DOHH2 (cell line): ENCODE results near the gene KDM5B.

Source experiments
- H3F3A ChIP-seq: fragments of 200-600 bp; sonication (generic), shearing (Covaris generic); 2 replicates; pipeline ENCODE4 v1.6.0; 2016; ENCODE audit warnings: antibody characterized with exemption, mild to moderate bottlenecking; ENCODE audit not compliant: control insufficient read depth, insufficient read depth
- H3K27ac ChIP-seq: fragments of 200-600 bp; sonication (generic); 2 replicates; pipeline ENCODE4 v1.5.1; 2014; ENCODE audit warnings: low read depth, mild to moderate bottlenecking, low read length, moderate library complexity
- H3K27me3 ChIP-seq: fragments of 200-600 bp; sonication (generic); 2 replicates; pipeline ENCODE4 v1.6.1; 2014; ENCODE audit warnings: mild to moderate bottlenecking, low read length, mixed read lengths; ENCODE audit not compliant: control insufficient read depth
- H3K36me3 ChIP-seq: fragments of 200-600 bp; sonication (generic); 2 replicates; pipeline ENCODE4 v1.6.1; 2014; ENCODE audit warnings: mild to moderate bottlenecking, low read length, moderate library complexity, mixed read lengths; ENCODE audit not compliant: control insufficient read depth
- H3K4me1 ChIP-seq: fragments of 200-600 bp; sonication (generic); 2 replicates; pipeline ENCODE4 v1.6.1; 2014; ENCODE audit warnings: mild to moderate bottlenecking, low read length, mixed read lengths; ENCODE audit not compliant: control insufficient read depth
- H3K4me2 ChIP-seq: fragments of 200-600 bp; sonication (generic); 2 replicates; pipeline ENCODE4 v1.6.0; 2014; ENCODE audit warnings: mild to moderate bottlenecking, low read length, moderate library complexity
- H3K4me3 ChIP-seq: fragments of 200-600 bp; sonication (generic); 2 replicates; pipeline ENCODE4 v1.5.1; 2014; ENCODE audit warnings: mild to moderate bottlenecking, low read length, mixed read lengths
- H3K79me2 ChIP-seq: fragments of 200-600 bp; sonication (generic); 2 replicates; pipeline ENCODE4 v1.6.1; 2014; ENCODE audit warnings: mild to moderate bottlenecking, low read length, mixed read lengths; ENCODE audit not compliant: control insufficient read depth
- H3K9me2 ChIP-seq: fragments of 200-600 bp; sonication (generic); replicated peaks from 2 replicates; pipeline ENCODE4 v1.6.1; 2014; ENCODE audit warnings: mild to moderate bottlenecking, low read length, mixed read lengths; ENCODE audit not compliant: control insufficient read depth
- H3K9me3 ChIP-seq: fragments of 200-600 bp; sonication (generic); 2 replicates; pipeline ENCODE4 v1.6.1; 2014; ENCODE audit warnings: antibody characterized with exemption, low read length, mixed read lengths; ENCODE audit not compliant: control insufficient read depth, insufficient read depth
- H4K20me1 ChIP-seq: fragments of 200-600 bp; sonication (generic); 2 replicates; pipeline ENCODE4 v1.6.0; 2014; ENCODE audit warnings: low read depth, mild to moderate bottlenecking, antibody characterized with exemption, low read length, moderate library complexity; ENCODE audit not compliant: control insufficient read depth, insufficient read depth
- EZH2phosphoT487 ChIP-seq: fragments of 200-600 bp; sonication (generic); IDR thresholded peaks from 2 replicates; pipeline ENCODE4 v1.6.1; 2017; ENCODE audit warnings: borderline replicate concordance, mild to moderate bottlenecking, antibody characterized with exemption, low read length, moderate library complexity, mixed read lengths
- TF ChIP-seq, protein P1 (sequence below): fragments of 200-600 bp; sonication (generic); IDR thresholded peaks from one replicate; pipeline ENCODE4 v1.5.1; 2014; ENCODE audit warnings: antibody characterized with exemption, mild to moderate bottlenecking, low read depth, low read length; ENCODE audit not compliant: poor library complexity, severe bottlenecking

KDM5B gene

DNA sequence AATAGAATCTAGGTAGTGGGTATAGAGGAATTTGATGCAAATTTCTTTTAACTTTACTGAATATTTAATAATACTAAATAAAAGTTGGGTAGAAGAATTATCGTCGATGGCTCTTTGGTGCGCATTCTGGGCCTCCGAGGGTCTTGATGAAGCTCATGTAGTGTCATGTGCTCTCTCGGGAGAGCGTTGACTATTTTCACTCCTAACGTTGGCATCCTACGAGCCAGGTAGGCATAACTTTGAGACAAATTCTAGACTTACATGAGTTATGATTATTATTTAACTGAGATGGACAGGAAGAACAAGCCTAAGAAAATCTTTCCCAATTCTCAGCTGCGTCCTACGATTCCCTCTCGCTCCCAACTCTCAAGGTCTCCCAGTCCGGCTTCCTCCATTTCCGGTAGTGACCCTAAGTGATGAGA is 2.0 kb upstream of the KDM5B start:
- H3K27ac ChIP-seq = no peak overlapping the region
- H3K4me1 ChIP-seq = peaks cover 23% of the 10 kb centered on the region
- TF ChIP-seq EZH2phosphoT487 = no peak
- TF ChIP-seq, protein P1, sequence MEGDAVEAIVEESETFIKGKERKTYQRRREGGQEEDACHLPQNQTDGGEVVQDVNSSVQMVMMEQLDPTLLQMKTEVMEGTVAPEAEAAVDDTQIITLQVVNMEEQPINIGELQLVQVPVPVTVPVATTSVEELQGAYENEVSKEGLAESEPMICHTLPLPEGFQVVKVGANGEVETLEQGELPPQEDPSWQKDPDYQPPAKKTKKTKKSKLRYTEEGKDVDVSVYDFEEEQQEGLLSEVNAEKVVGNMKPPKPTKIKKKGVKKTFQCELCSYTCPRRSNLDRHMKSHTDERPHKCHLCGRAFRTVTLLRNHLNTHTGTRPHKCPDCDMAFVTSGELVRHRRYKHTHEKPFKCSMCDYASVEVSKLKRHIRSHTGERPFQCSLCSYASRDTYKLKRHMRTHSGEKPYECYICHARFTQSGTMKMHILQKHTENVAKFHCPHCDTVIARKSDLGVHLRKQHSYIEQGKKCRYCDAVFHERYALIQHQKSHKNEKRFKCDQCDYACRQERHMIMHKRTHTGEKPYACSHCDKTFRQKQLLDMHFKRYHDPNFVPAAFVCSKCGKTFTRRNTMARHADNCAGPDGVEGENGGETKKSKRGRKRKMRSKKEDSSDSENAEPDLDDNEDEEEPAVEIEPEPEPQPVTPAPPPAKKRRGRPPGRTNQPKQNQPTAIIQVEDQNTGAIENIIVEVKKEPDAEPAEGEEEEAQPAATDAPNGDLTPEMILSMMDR = no peak
- no peaks in the 10 kb centered on the region for H3K9me3 ChIP-seq
- H3K79me2 ChIP-seq = no peaks in the 10 kb centered on the region
- H3K27me3 ChIP-seq = peaks cover 78% of the 10 kb centered on the region
- peak overlapping the region; percentile 93 for H3K4me2 ChIP-seq
- no peaks in the 10 kb centered on the region for H4K20me1 ChIP-seq
- H3K4me3 ChIP-seq = peak overlapping the region; percentile 75
- no peaks in the 10 kb centered on the region for H3F3A ChIP-seq
- H3K36me3 ChIP-seq = no peaks in the 10 kb centered on the region
- H3K9me2 ChIP-seq = no peaks in the 10 kb centered on the region

DNA sequence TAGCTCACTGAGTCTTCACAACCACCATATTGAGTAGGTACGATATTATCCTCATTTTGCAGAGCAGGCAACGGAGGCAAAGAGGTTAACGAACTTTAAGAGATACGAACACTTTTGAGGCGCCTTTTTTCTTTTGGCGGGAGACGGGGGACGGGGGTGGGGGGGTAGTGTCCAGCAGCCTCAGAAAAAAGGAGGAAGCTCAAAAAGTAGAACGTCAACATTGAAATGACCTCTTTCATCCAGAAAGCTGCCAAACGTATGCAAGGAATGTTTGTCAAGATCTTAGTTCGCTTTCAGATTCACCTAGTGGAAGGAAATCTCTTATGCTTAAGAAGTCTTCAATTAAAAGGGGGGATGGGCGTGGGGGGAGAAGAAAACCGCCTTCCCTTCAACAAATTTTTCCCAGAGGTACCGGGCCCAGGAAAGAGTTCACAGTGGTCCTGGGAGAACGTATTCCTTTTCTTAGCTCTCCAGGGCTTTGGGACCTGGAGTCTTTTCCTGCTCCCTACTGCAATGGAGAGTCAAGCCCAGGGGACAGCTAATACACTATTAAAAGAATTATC is 1.5 kb upstream of the KDM5B start:
- Histone ChIP-seq H3K9me3 (no peaks in the 10 kb centered on the region), H3K9me2 (no peaks in the 10 kb centered on the region), H3K27ac (no peak overlapping the region), H3K4me2 (no peak overlapping the region), H3F3A (no peaks in the 10 kb centered on the region), H3K4me1 (peaks cover 23% of the 10 kb centered on the region), H3K79me2 (no peaks in the 10 kb centered on the region), H3K27me3 (peaks cover 79% of the 10 kb centered on the region), H4K20me1 (no peaks in the 10 kb centered on the region), H3K4me3 (no peak overlapping the region), H3K36me3 (no peaks in the 10 kb centered on the region)
- TF ChIP-seq EZH2phosphoT487 = no peak
- TF ChIP-seq, protein P1 = no peak

DNA sequence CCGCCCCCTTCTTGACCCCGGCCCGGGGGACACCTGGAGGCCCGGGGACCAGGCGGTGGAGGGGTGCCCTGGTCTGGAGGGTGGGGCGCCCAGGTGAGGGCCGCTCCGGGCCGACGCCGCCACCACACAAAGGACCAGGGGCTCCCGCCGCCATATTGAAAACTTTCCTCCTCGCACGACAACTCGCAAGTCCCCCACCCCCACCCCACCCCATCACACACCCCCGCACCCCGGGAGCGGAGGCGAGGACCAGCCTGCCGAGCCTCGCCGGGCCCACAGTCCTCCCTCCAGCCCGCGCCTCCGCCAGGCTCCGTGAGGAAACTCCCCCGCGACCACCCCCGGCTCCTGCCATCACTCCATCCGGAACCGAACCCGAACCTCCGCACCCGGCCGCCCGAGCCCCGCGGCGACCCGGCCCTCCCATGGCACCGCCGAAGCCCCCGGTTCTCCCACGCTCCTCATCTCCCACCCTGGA is 733 bp downstream of the KDM5B start:
- Histone ChIP-seq H4K20me1 (no peaks in the 10 kb centered on the region), H3F3A (no peaks in the 10 kb centered on the region), H3K4me2 (peak overlapping the region; percentile 79), H3K9me2 (no peaks in the 10 kb centered on the region), H3K4me1 (peaks cover 23% of the 10 kb centered on the region), H3K27ac (no peak overlapping the region), H3K79me2 (no peaks in the 10 kb centered on the region), H3K36me3 (no peaks in the 10 kb centered on the region), H3K27me3 (peaks cover 71% of the 10 kb centered on the region), H3K9me3 (no peaks in the 10 kb centered on the region), H3K4me3 (peak overlapping the region; percentile 71)
- TF ChIP-seq, protein P1 = no peak
- TF ChIP-seq EZH2phosphoT487 = no peak
